ENCODE results near the gene DIPK2B. TPM values are rescaled to one million over a fixed set of nuclear protein-coding genes. Genes with fewer than 3 reads are reported as not detected.

Gene DIPK2B, protein sequence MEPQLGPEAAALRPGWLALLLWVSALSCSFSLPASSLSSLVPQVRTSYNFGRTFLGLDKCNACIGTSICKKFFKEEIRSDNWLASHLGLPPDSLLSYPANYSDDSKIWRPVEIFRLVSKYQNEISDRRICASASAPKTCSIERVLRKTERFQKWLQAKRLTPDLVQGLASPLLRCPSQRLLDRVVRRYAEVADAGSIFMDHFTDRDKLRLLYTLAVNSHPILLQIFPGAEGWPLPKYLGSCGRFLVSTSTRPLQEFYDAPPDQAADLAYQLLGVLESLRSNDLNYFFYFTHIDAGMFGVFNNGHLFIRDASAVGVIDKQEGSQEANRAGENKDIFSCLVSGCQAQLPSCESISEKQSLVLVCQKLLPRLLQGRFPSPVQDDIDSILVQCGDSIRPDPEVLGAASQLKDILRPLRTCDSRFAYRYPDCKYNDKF
- total RNA-seq (14.4 TPM), polyA plus RNA-seq (ENCODE audit: insufficient read depth in 1 of 8, insufficient read length in 8 of 8, low replicate concordance in 1 of 8) (10 to 100 TPM; 14.8 to 19.9 (median 18.2) TPM)
- long read RNA-seq, donor 1, full-length matches to known transcripts = 4 of 4 reads
- long read RNA-seq, donor 1, partial matches to known transcripts = 0 of 4 reads
- long read RNA-seq, donor 1, other reads (novel, unspliced or antisense) = 0 of 4 reads
- long read RNA-seq, donor 2, full-length matches to known transcripts = 3 of 3 reads
- long read RNA-seq, donor 2, partial matches to known transcripts = 0 of 3 reads
- long read RNA-seq, donor 2, other reads (novel, unspliced or antisense) = 0 of 3 reads
- long read RNA-seq, donor 3, full-length matches to known transcripts = 9 of 9 reads
- long read RNA-seq, donor 3, partial matches to known transcripts = 0 of 9 reads
- long read RNA-seq, donor 3, other reads (novel, unspliced or antisense) = 0 of 9 reads
- long read RNA-seq, donor 4, full-length matches to known transcripts = 4 of 4 reads
- long read RNA-seq, donor 4, partial matches to known transcripts = 0 of 4 reads
- long read RNA-seq, donor 4, other reads (novel, unspliced or antisense) = 0 of 4 reads
- long read RNA-seq, donor 5, full-length matches to known transcripts = 10 of 10 reads
- long read RNA-seq, donor 5, partial matches to known transcripts = 0 of 10 reads
- long read RNA-seq, donor 5, other reads (novel, unspliced or antisense) = 0 of 10 reads
- long read RNA-seq, donor 6, full-length matches to known transcripts = 7 of 7 reads
- long read RNA-seq, donor 6, partial matches to known transcripts = 0 of 7 reads
- long read RNA-seq, donor 6, other reads (novel, unspliced or antisense) = 0 of 7 reads
- long read RNA-seq, donor 7, full-length matches to known transcripts = 9 of 9 reads
- long read RNA-seq, donor 7, partial matches to known transcripts = 0 of 9 reads
- long read RNA-seq, donor 7, other reads (novel, unspliced or antisense) = 0 of 9 reads
- long read RNA-seq, donor 8, full-length matches to known transcripts = 5 of 5 reads
- long read RNA-seq, donor 8, partial matches to known transcripts = 0 of 5 reads
- long read RNA-seq, donor 8, other reads (novel, unspliced or antisense) = 0 of 5 reads
- long read RNA-seq, donor 9, full-length matches to known transcripts = 6 of 6 reads
- long read RNA-seq, donor 9, partial matches to known transcripts = 0 of 6 reads
- long read RNA-seq, donor 9, other reads (novel, unspliced or antisense) = 0 of 6 reads
- long read RNA-seq, donor 10, full-length matches to known transcripts = 6 of 6 reads
- long read RNA-seq, donor 10, partial matches to known transcripts = 0 of 6 reads
- long read RNA-seq, donor 10, other reads (novel, unspliced or antisense) = 0 of 6 reads
- long read RNA-seq, donor 11, full-length matches to known transcripts = 8 of 8 reads
- long read RNA-seq, donor 11, partial matches to known transcripts = 0 of 8 reads
- long read RNA-seq, donor 11, other reads (novel, unspliced or antisense) = 0 of 8 reads

DNA sequence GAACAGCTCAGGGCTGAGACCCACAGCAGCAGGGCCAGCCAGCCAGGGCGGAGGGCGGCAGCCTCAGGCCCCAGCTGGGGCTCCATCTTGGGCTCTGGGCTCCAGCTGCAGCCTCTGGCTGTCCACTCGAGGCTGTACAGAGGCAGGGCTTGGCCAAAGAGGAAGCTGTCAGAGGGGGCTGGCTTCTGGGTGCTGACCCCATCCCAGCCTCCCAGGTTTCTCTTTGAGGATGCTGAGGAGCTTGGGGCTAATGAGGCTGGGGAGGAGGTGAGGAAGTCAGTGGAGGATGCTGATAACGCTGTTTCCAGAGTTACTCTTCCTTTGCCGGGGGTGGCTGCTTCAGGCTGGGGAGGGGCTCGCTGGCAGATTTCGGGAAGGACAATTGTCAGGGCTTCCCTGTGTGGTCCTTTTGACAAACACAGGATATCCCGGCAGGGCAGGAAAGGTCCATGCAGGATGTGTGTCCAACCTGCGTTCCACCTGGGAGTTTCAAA lies at the start of gene DIPK2B:
TSS of gene DIPK2B (minus strand) at position 136 of the 494 bp plus-strand sequence. CDS start at position 86, 50 bp downstream.
- peak; percentile 60 for DNase-seq
- peak within 1 kb of the TSS; percentile 59 for H3K27ac ChIP-seq (ENCODE audit: low read length)
- peak within 1 kb of the TSS; percentile 32 for H3K4me3 ChIP-seq (ENCODE audit: low read length)
- peaks cover 18% of the 10 kb centered on the region for H3K27me3 ChIP-seq (ENCODE audit: control insufficient read depth, insufficient read depth, low read length)
- H3K9me3 ChIP-seq (replicated peaks; ENCODE audit: control insufficient read depth, low read depth, low read length) = no peaks in the 10 kb centered on the region
- H3K4me1 ChIP-seq (ENCODE audit: control insufficient read depth, insufficient read depth, low read length) = no peaks in the 10 kb centered on the region
- WGBS (ENCODE audit: insufficient coverage) = 60% methylated on average over 9 of the region's 9 CpGs
- H3K36me3 ChIP-seq (ENCODE audit: control insufficient read depth, insufficient read depth, low read length) = no peaks in the 10 kb centered on the region

DNA sequence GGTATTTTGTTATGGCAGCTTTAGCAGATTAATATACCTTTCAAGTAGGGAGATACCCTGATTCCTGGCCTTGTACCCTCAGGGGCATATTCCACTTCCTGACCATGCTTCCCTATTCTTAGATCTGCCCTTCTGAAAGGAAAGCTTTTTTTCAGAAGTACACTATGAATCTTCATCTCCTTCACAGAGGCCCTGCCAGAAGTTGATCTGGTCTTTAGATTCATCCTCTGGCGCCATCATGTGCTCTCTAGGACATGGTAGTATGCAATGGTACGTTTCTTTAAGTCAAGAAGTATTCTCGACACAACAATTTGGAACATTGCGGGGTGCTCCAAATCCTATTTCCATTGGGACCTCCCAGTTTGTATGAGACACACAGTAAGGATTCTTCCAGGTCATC lies 39.6 kb upstream of the DIPK2B start:
- Histone ChIP-seq H3K9me3 (replicated peaks; ENCODE audit: control insufficient read depth, low read depth, low read length) (no peaks in the 10 kb centered on the region), H3K27ac (ENCODE audit: low read length) (no peak overlapping the region), H3K4me1 (ENCODE audit: control insufficient read depth, insufficient read depth, low read length) (no peaks in the 10 kb centered on the region), H3K27me3 (ENCODE audit: control insufficient read depth, insufficient read depth, low read length) (peaks cover 10% of the 10 kb centered on the region), H3K4me3 (ENCODE audit: low read length) (no peak overlapping the region), H3K36me3 (ENCODE audit: control insufficient read depth, insufficient read depth, low read length) (no peaks in the 10 kb centered on the region)
- 83% methylated on average over 3 of the region's 4 CpGs for WGBS (ENCODE audit: insufficient coverage)
- no peak for DNase-seq

DNA sequence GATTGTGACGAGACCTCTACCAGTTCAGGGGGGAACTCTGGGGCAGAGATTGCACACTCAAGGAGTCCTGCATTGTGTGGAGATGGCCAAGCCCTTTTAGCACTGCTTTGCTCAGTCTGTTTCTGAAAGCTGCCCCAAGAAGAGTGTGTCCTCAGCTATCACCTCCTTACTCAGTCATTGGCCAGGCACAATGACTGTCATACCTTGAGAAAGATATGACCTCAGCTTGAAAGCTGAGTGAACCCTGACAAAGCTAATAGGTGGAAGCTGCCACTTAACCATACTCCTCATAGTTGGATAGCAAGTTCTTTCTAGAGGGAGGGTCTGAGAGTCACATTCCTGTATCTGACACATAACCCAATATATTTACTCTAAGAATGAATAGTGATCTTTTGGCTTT lies 37.8 kb upstream of the DIPK2B start:
- H3K4me1 ChIP-seq (ENCODE audit: control insufficient read depth, insufficient read depth, low read length) = no peaks in the 10 kb centered on the region
- no peak overlapping the region for H3K4me3 ChIP-seq (ENCODE audit: low read length)
- H3K36me3 ChIP-seq (ENCODE audit: control insufficient read depth, insufficient read depth, low read length) = no peaks in the 10 kb centered on the region
- peaks cover 13% of the 10 kb centered on the region for H3K27me3 ChIP-seq (ENCODE audit: control insufficient read depth, insufficient read depth, low read length)
- DNase-seq = no peak
- H3K9me3 ChIP-seq (replicated peaks; ENCODE audit: control insufficient read depth, low read depth, low read length) = no peaks in the 10 kb centered on the region
- no peak overlapping the region for H3K27ac ChIP-seq (ENCODE audit: low read length)
- WGBS (ENCODE audit: insufficient coverage) = 71% methylated on average over 1 of the region's 1 CpG

DNA sequence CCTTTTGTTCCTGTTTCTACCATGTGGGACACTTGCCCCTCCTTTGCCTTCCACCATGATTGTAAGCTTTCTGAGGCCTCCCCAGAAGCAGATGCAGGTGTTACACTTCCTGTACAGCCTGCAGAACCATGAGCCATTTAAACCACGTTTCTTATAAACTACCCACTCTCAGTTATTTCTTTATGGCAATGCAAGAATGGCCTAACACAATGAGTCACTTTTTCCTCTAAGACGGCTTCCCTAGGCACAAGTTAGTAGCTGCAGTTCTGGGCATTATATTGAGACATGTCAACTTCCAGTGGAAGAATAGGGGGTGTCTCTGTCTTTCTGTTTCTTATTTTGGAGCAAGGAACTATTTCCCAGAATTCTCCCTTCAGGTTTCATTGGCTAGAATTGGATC lies 32.9 kb upstream of the DIPK2B start:
- no CpG with 5 or more reads among the region's 2 CpGs for WGBS (ENCODE audit: insufficient coverage)
- Histone ChIP-seq H3K36me3 (ENCODE audit: control insufficient read depth, insufficient read depth, low read length) (no peaks in the 10 kb centered on the region), H3K9me3 (replicated peaks; ENCODE audit: control insufficient read depth, low read depth, low read length) (no peaks in the 10 kb centered on the region), H3K27me3 (ENCODE audit: control insufficient read depth, insufficient read depth, low read length) (peaks cover 25% of the 10 kb centered on the region), H3K27ac (ENCODE audit: low read length) (no peak overlapping the region), H3K4me3 (ENCODE audit: low read length) (no peak overlapping the region), H3K4me1 (ENCODE audit: control insufficient read depth, insufficient read depth, low read length) (no peaks in the 10 kb centered on the region)
- DNase-seq = no peak

DNA sequence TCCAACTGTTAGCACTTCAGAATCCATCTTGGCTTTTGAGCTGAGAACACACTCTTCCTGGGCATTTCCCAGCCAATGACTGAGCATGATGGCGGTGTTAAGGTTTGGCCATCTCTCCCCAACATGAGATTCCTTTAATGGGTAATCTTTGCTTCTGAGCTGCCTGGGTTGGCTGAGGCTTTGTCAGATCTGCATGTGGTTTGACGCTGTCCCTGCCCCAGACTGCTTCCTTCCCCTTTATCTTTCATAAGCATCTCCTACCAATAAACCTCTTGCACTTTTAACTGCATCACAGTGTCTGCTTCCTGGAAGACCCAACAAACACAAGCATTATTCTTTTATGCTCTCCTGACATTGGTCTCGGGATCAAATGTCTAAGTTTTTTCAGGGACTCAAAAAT lies 31.5 kb upstream of the DIPK2B start:
- 60% methylated on average over 3 of the region's 3 CpGs for WGBS (ENCODE audit: insufficient coverage)

DNA sequence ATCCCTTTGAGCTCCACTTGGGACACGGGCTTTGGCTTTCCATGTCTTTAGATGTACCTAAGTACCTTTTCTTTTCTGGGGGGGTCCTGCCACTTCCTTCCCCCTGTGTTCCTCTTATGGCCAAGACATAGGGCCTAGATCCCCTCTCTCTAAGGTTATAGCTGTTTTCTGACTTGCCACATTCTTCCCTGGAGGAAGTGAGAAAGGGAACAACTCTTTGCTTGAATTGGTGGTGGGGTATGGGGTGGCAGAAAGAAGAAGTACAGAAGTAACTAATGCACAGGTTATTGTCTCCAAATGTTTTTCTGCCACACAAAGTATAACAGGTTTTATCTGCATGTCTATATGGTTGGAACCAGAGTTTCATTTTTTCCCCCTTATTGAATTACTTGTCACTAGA lies 29.7 kb upstream of the DIPK2B start:
- WGBS (ENCODE audit: insufficient coverage) = no CpG with 5 or more reads among the region's 1 CpG
- peak; percentile 21 for DNase-seq
- Histone ChIP-seq H3K4me1 (ENCODE audit: control insufficient read depth, insufficient read depth, low read length) (no peaks in the 10 kb centered on the region), H3K27ac (ENCODE audit: low read length) (no peak overlapping the region), H3K9me3 (replicated peaks; ENCODE audit: control insufficient read depth, low read depth, low read length) (no peaks in the 10 kb centered on the region), H3K36me3 (ENCODE audit: control insufficient read depth, insufficient read depth, low read length) (no peaks in the 10 kb centered on the region), H3K27me3 (ENCODE audit: control insufficient read depth, insufficient read depth, low read length) (peaks cover 26% of the 10 kb centered on the region), H3K4me3 (ENCODE audit: low read length) (no peak overlapping the region)

More for the DNA sequence above, 31.5 kb upstream of the DIPK2B start:
- Histone ChIP-seq H3K36me3 (ENCODE audit: control insufficient read depth, insufficient read depth, low read length) (no peaks in the 10 kb centered on the region), H3K4me1 (ENCODE audit: control insufficient read depth, insufficient read depth, low read length) (no peaks in the 10 kb centered on the region), H3K9me3 (replicated peaks; ENCODE audit: control insufficient read depth, low read depth, low read length) (no peaks in the 10 kb centered on the region), H3K27me3 (ENCODE audit: control insufficient read depth, insufficient read depth, low read length) (peaks cover 26% of the 10 kb centered on the region), H3K4me3 (ENCODE audit: low read length) (no peak overlapping the region), H3K27ac (ENCODE audit: low read length) (no peak overlapping the region)
- no peak for DNase-seq

DNA sequence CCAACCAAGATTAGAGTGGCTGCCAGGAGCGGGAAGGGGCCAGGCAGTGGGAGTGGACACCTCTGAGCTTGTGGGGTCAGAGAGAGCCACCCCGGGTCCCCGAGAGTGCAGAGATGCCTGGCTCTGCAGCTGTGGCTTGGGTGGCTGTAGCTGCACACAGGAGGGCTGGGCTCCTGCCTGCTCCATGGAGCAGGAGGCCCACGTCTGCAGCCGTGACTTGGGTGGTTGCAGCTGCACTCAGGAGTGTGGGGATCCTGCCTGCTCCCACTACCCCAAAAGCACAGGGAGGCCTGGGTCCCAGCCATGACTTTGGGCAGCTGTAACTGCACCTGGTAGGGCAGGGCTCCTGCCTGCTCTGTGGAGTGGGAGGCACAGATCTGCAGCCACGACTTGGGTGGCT lies 28.7 kb upstream of the DIPK2B start:
- no peaks in the 10 kb centered on the region for H3K4me1 ChIP-seq (ENCODE audit: control insufficient read depth, insufficient read depth, low read length)
- no peak overlapping the region for H3K27ac ChIP-seq (ENCODE audit: low read length)
- H3K4me3 ChIP-seq (ENCODE audit: low read length) = no peak overlapping the region
- WGBS (ENCODE audit: insufficient coverage) = 63% methylated on average over 5 of the region's 6 CpGs
- no peaks in the 10 kb centered on the region for H3K9me3 ChIP-seq (replicated peaks; ENCODE audit: control insufficient read depth, low read depth, low read length)
- no peak for DNase-seq
- peaks cover 25% of the 10 kb centered on the region for H3K27me3 ChIP-seq (ENCODE audit: control insufficient read depth, insufficient read depth, low read length)
- no peaks in the 10 kb centered on the region for H3K36me3 ChIP-seq (ENCODE audit: control insufficient read depth, insufficient read depth, low read length)

DNA sequence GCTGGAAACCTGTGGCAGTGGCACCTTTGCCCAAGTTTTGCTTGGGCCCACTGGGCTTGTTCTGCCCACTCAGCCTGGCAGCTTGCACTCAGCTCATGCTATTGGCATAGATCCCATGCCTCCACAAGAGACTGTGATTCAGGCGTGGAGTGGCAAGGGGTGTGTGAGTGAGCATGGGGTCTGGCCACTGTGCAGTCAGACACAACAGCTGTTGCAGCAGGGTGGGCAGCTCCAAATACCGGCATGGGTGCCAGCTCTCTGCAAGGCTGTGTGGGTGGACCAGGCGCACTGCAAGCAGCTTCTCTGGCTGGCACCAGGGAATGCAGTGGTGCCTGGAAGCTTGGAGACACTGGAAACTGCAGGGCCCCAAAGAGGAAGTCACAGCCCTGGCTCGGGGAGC lies 27.4 kb upstream of the DIPK2B start:
- H3K4me3 ChIP-seq (ENCODE audit: low read length) = no peak overlapping the region
- no peaks in the 10 kb centered on the region for H3K36me3 ChIP-seq (ENCODE audit: control insufficient read depth, insufficient read depth, low read length)
- no peaks in the 10 kb centered on the region for H3K9me3 ChIP-seq (replicated peaks; ENCODE audit: control insufficient read depth, low read depth, low read length)
- no peaks in the 10 kb centered on the region for H3K4me1 ChIP-seq (ENCODE audit: control insufficient read depth, insufficient read depth, low read length)
- 61% methylated on average over 3 of the region's 4 CpGs for WGBS (ENCODE audit: insufficient coverage)
- DNase-seq = peak; percentile 13
- H3K27ac ChIP-seq (ENCODE audit: low read length) = no peak overlapping the region
- H3K27me3 ChIP-seq (ENCODE audit: control insufficient read depth, insufficient read depth, low read length) = peaks cover 31% of the 10 kb centered on the region

All from muscle of leg (tissue), 16 donors.